Subcutaneous abdominal adipose tissue (tissue), 5 donors: Measurements from ENCODE around the gene ARMC12.

Experiments
- H3K27ac ChIP-seq: one replicate; pipeline ENCODE4 v1.7.0; 2013; ENCODE audit warnings: low read depth, mild to moderate bottlenecking, inconsistent platforms, low read length, moderate library complexity
- H3K27me3 ChIP-seq, 5 donors: one replicate each; pipeline ENCODE4 v1.7.0; 2013; ENCODE audit warnings: low read length in 5 of 5, inconsistent platforms in 1 of 5; ENCODE audit not compliant: control insufficient read depth in 5 of 5, insufficient read depth in 4 of 5
- H3K36me3 ChIP-seq, 5 donors: one replicate each; pipeline ENCODE4 v1.7.0; 2013; ENCODE audit warnings: low read length in 5 of 5; ENCODE audit not compliant: control insufficient read depth in 5 of 5, insufficient read depth in 5 of 5
- H3K4me1 ChIP-seq, 5 donors: one replicate each; pipeline ENCODE4 v1.7.0; 2013; ENCODE audit warnings: low read length in 5 of 5, mild to moderate bottlenecking in 3 of 5, moderate library complexity in 1 of 5; ENCODE audit not compliant: control insufficient read depth in 5 of 5, insufficient read depth in 5 of 5
- H3K4me3 ChIP-seq, 5 donors: one replicate each; pipeline ENCODE4 v1.7.0; 2013; ENCODE audit warnings: low read length in 5 of 5, low read depth in 1 of 5
- H3K9ac ChIP-seq, 5 donors: one replicate each; pipeline ENCODE4 v1.7.0; 2013; ENCODE audit warnings: low read length in 5 of 5, mild to moderate bottlenecking in 4 of 5, moderate library complexity in 3 of 5
- H3K9me3 ChIP-seq, 5 donors: one replicate each; pipeline ENCODE4 v1.7.0; 2013; ENCODE audit warnings: low read length in 5 of 5; ENCODE audit not compliant: control insufficient read depth in 5 of 5
- donor health status: healthy.
- donor health status: healthy.
- donor health status: healthy.
- donor health status: healthy.
- donor health status: healthy.

ARMC12 gene

GRCh38 chr6:35797837-35798526 lies 61.1 kb downstream of the ARMC12 start:
- Histone ChIP-seq H3K9ac (no peak overlapping the region), H3K4me1 (no peaks in the 10 kb centered on the region), H3K27ac (no peak overlapping the region), H3K36me3 (no peaks in the 10 kb centered on the region), H3K9me3 (no peaks in the 10 kb centered on the region), H3K27me3 (peaks cover 0 to 13% (median 3%) of the 10 kb centered on the region in 5 donors), H3K4me3 (no peak overlapping the region)
